Activated CD8-positive, alpha-beta T cell treated with anti-CD3 and anti-CD28 coated beads, Interleukin-2, amount 10 ng/mL, durations not matched to agents 7 days and 5 days (primary cell): ENCODE measurements around the gene HCFC1. TPM values are rescaled to one million over a fixed set of nuclear protein-coding genes. Genes with fewer than 3 reads are reported as not detected.

Experiments used
- ATAC-seq: fragments of 150-1000 bp; cut with Tn5 transposase; one replicate; pipeline ENCODE4 v1.10.0; 2021; ENCODE audit warnings: moderate library complexity
- CTCF ChIA-PET: fragments of 350-600 bp; sonication (Branson Sonifier 250); formaldehyde crosslinking; loops from one replicate; lab custom pipeline; 2021; ENCODE audit warnings: antibody characterized with exemption; lab: Charles Lee
- POLR2A ChIA-PET: fragments of 350-600 bp; sonication (Branson Sonifier 250); formaldehyde crosslinking; loops from one replicate; lab custom pipeline; 2021; ENCODE audit warnings: antibody characterized with exemption; lab: Charles Lee
- DNase-seq: peaks from one replicate; pipeline ENCODE4 v3.0.0-alpha.2; 2020
- H3K27ac Mint-ChIP-seq: one replicate; pipeline ENCODE4 v1.8.0; 2021; ENCODE audit warnings: mild to moderate bottlenecking, mixed read lengths
- H3K27me3 Mint-ChIP-seq: one replicate; pipeline ENCODE4 v1.8.0; 2021; ENCODE audit warnings: low read depth, mixed read lengths
- H3K36me3 Mint-ChIP-seq: one replicate; pipeline ENCODE4 v1.8.0; 2021; ENCODE audit warnings: low read depth, mixed read lengths
- H3K4me1 Mint-ChIP-seq: one replicate; pipeline ENCODE4 v1.8.0; 2021; ENCODE audit warnings: low read depth, mixed read lengths
- H3K4me3 Mint-ChIP-seq: one replicate; pipeline ENCODE4 v1.8.0; 2021; ENCODE audit warnings: mild to moderate bottlenecking, mixed read lengths
- H3K9me3 Mint-ChIP-seq: one replicate; pipeline ENCODE4 v1.8.0; 2022; ENCODE audit warnings: mixed read lengths; ENCODE audit not compliant: insufficient read depth
- total RNA-seq, 2 experiments: library from RNA; stranded (reverse); gene quantifications; one replicate each; pipeline ENCODE4 v1.2.3, GENCODE V29; 2021

Gene HCFC1
- 100 to 1,000 TPM; 141 to 146 TPM for total RNA-seq

DNA sequence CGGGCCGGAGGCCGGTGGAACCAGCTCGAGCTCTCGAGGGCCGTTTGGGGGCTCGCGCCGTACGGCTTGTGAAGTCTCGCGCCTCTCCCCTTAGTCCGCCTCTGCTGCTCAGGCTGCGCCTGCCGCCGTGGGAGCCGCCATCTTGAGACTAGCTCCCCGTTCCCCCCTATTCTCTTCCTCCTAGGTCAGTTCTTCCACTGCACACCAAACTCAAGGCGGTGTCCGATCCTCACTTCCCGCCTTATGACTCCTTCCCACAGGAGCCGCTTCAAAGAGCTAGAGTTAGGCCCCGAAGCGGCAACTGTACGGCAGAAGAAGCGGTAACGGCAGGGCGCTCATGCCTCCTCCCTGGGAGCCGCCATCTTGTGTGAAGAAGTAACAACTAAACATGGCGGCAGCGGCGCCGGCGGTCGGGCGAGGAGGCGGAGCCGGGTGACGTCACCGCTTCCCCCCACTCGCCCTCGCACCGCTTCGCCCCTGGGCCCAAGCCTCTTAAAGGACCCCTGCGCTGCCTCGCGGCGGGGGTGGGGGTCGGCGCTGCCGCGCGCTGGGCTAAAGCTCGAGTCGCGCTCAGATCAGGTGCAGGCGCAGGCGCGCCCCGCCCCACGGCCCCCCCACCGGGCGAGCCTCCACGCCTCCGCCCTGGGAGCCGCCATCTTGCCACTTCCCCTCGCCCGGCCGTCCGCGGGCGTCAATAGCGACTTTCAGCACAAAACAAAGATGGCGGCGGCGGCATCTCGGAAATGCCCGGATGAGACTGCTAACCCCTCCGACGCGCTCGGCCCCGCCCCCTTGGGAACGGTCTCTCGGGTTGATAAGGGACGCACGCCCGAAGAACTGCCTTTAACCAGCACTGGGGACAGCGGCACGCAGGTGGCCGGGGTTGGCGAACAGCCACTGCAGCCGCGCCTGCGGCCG lies at the start of gene HCFC1:
HCFC1 (minus strand) TSS at position 369 of the 918 bp plus-strand sequence. CDS start 978 bp downstream, outside the sequence.
- peaks cover 44% of the 10 kb centered on the region for H3K36me3 Mint-ChIP-seq
- POLR2A ChIA-PET, result interaction anchor here (1.0 to 9.0 kb wide), 7 partner anchors 12 to 440 kb away, joined by 3 to 117 read pairs (median 6); partner anchors contain the start of gene ARHGAP4
- peak within 1 kb of the TSS; percentile 100 for H3K27ac Mint-ChIP-seq
- CTCF ChIA-PET, result interaction anchor here (1.0 to 7.0 kb wide), 6 partner anchors 9 to 47 kb away, joined by 4 to 37 read pairs (median 5); partner anchors contain the start of gene ARHGAP4
- H3K9me3 Mint-ChIP-seq, result no peaks in the 10 kb centered on the region
- H3K4me1 Mint-ChIP-seq, result peaks cover 32% of the 10 kb centered on the region
- peak within 1 kb of the TSS; percentile 100 for H3K4me3 Mint-ChIP-seq
- peak; percentile 38 for ATAC-seq
- DNase-seq, result peak; percentile 92
- H3K27me3 Mint-ChIP-seq, result no peaks in the 10 kb centered on the region

DNA sequence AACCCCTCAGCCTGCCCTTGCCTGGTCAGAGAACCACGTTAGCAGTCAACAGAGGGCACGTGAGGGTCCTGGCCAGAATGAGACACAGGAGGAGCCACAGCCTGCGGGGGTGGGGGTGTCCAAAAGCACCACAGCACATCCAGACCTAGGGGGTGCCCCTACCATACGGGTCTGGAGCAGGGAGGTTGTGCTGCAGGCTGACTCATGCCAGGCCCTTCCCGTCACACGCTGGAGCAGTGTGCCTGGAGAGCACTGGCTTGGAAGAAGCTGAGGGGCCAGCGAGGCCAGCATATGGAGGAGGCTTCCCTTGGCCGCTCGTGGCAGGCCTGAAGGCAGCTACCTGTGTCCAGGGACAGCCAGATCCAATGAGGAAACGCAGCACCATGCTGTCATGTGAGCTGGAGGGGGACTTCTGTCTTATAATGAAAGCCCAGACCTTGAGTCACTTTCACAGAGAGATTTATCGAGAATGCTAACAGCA lies 49.6 kb upstream of the HCFC1 start:
- POLR2A ChIA-PET, result interaction anchor here (1.1 to 1.2 kb wide), 4 partner anchors 48 to 96 kb away, joined by 3 to 6 read pairs (median 4); partner anchors contain the start of genes HCFC1 and TMEM187
- Mint-ChIP-seq H3K4me3 (no peak overlapping the region), H3K36me3 (peaks cover 21% of the 10 kb centered on the region), H3K27me3 (no peaks in the 10 kb centered on the region), H3K27ac (peak overlapping the region; percentile 93), H3K9me3 (no peaks in the 10 kb centered on the region), H3K4me1 (peaks cover 10% of the 10 kb centered on the region)
- DNase-seq (no peak), ATAC-seq (no peak)
- CTCF ChIA-PET, result interaction anchor here (1.3 kb wide), 2 partner anchors 15 to 30 kb away, joined by 4 read pairs; no protein-coding TSS in a partner anchor

DNA sequence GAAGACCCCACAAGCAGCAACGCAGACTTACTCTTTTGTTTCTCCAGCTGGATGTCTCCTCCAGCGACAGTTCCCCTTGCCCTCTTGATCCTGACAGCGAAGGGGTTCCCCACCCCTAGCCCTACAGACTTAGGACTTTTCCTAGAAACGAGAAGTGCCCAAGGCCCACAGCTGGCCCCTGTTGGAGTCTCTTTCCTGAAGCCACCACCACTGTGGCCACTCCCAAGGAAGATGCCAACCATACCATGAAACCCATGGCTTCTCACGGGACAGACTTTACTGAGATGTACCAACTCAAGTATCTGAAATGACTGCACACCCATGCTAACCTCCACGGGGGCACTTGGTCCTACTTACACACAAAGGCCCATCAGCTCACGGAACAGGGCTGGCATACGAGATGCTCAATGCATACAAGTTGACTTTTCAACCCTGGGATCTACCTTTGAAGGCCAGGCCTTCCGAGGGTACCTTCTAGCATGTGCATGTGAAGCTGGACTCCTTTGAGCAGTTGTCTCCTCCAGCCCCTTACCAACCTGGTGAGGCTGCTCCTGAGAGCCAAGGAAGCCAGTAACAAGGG lies 49.0 kb upstream of the HCFC1 start:
- ChIA-PET CTCF (interaction anchor here (1.2 to 1.6 kb wide), 4 partner anchors 16 to 72 kb away, joined by 4 to 5 read pairs (median 4); no protein-coding TSS in a partner anchor), POLR2A (interaction anchor here (0.8 to 2.8 kb wide), 7 partner anchors 9 to 96 kb away, joined by 3 to 11 read pairs (median 4); partner anchors contain the start of genes ARHGAP4, HCFC1 and TMEM187)
- Mint-ChIP-seq H3K27me3 (no peaks in the 10 kb centered on the region), H3K9me3 (no peaks in the 10 kb centered on the region), H3K36me3 (peaks cover 26% of the 10 kb centered on the region), H3K4me1 (peaks cover 15% of the 10 kb centered on the region), H3K27ac (peak overlapping the region; percentile 93), H3K4me3 (peak overlapping the region; percentile 87)
- DNase-seq (no peak), ATAC-seq (no peak)

DNA sequence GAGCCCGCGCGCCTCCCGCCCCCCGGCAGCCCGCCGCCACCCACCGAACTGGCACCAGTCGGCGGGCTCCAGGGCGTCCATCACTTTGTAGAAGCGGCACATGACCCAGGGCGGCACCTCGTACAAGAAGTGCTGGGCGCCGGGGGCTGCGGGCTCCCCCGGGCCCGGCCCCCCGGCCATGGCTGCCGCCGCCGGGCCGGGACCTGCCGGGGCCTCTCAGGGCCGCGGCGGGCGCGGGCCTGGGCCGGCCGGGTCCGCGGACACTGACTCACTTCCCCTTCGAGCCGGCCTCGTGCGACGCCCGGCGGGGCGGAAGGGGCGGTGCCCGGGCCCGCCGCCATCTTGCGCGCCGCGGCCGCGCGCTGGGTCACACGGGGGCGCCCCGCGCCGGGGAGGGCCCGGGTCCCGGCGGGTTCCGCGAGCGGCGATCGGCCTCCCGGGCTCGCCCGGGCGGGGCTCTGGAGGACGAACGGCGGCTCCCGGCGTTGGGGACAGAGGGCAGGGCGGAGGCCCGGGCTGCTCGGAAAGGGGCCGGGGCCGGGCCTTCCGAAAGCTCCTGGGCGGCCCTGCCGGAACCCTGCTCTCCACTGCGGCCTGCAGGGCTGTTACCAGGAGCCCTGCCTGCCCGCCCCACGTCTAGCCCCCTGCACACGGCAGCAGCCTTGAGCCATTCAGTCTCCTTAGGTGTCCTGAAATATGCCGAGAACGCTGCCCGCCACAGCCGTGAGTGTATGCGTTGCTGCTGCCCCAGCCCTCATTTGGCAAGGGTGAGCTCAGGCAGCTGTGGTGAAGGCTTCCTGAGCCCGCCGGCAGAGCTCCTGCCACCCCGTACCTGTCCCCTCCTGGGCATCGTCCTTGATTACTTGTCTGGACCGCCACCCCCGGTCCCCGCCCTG lies 48.3 kb upstream of the HCFC1 start, which contains the start of gene IRAK1:
IRAK1 (minus strand) TSS at position 270 of the 896 bp plus-strand sequence; CDS start at position 180, 90 bp downstream.
- H3K27me3 Mint-ChIP-seq, result no peaks in the 10 kb centered on the region
- ATAC-seq, result peak; percentile 83
- peaks cover 31% of the 10 kb centered on the region for H3K36me3 Mint-ChIP-seq
- H3K4me1 Mint-ChIP-seq, result peaks cover 21% of the 10 kb centered on the region
- peak within 1 kb of the TSS; percentile 87 for H3K4me3 Mint-ChIP-seq
- no peaks in the 10 kb centered on the region for H3K9me3 Mint-ChIP-seq
- ChIA-PET CTCF (interaction anchor here (1.2 to 1.6 kb wide), 4 partner anchors 17 to 73 kb away, joined by 4 to 5 read pairs (median 4); no protein-coding TSS in a partner anchor), POLR2A (interaction anchor here (0.8 to 2.8 kb wide), 7 partner anchors 10 to 95 kb away, joined by 3 to 11 read pairs (median 4); partner anchors contain the start of genes ARHGAP4, HCFC1 and TMEM187)
- H3K27ac Mint-ChIP-seq, result peak within 1 kb of the TSS; percentile 93
- DNase-seq, result peak; percentile 53

DNA sequence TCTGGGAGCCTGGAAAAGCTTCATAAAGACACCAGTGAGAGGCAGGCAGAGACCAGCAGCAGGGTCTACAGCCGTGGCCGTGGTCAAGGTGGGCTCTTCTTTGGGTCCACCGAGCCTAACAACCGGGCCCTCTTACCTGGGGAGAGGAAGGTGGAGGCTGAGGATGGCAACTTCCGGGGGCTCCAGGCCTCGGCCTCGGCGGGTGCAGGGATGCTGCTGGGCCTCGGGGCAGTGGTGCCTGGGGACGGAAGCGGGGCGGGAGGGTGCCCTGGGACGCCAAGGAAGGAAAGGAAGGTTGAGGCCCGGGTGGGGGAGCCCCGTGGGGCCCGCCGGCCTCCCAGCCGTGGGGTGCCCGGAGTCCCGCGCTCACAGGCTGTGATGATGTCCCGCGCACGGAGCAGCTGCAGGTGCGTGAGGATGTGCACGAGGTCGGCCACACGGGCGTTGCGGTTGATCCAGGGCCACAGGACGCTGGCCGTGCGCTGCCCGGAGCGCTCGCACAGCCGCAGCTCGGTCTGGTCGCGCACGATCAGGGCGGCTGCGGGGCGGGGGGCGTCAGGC lies 47.5 kb upstream of the HCFC1 start:
- ChIA-PET POLR2A (interaction anchor here (1.5 to 2.8 kb wide), 2 partner anchors 34 to 48 kb away, joined by 8 to 11 read pairs; partner anchors contain the start of genes HCFC1 and TMEM187), CTCF (interaction anchor here (1.0 to 1.6 kb wide), 2 partner anchors 22 to 27 kb away, joined by 3 to 4 read pairs; no protein-coding TSS in a partner anchor)
- ATAC-seq (peak; percentile 17), DNase-seq (peak; percentile 38)
- no peaks in the 10 kb centered on the region for H3K27me3 Mint-ChIP-seq
- peak overlapping the region; percentile 83 for H3K4me3 Mint-ChIP-seq
- peaks cover 36% of the 10 kb centered on the region for H3K36me3 Mint-ChIP-seq
- no peaks in the 10 kb centered on the region for H3K9me3 Mint-ChIP-seq
- H3K4me1 Mint-ChIP-seq, result peaks cover 25% of the 10 kb centered on the region
- H3K27ac Mint-ChIP-seq, result peak overlapping the region; percentile 87

DNA sequence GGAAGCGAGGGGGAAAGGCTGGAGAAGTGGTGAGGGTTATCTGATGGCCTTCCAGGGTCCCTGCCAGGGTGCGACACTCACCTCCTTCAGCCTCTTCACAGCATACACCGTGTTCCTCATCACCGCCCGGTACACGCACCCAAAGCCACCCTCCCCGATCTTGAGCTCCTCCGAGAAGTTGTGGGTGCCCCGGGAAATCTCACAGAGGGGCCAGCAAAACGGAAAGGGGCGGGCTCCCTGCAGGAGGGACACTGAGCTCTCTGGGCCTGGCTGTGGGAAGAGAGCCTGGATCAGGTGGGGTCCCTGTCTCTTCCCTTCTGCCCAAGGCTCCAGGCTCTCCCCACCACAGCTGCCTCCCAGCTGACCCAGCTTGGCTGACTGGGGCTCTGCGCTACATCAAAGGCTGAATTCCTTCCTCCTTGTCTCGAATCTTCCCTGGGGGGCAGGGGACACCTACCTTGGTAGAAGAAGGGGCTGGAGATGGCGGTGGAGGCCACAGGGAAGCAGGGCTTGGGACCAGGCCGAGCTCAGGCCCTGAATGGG lies 47.0 kb upstream of the HCFC1 start:
- Mint-ChIP-seq H3K27me3 (no peaks in the 10 kb centered on the region), H3K36me3 (peaks cover 37% of the 10 kb centered on the region), H3K27ac (peak overlapping the region; percentile 87), H3K4me3 (peak overlapping the region; percentile 83), H3K4me1 (peaks cover 27% of the 10 kb centered on the region), H3K9me3 (no peaks in the 10 kb centered on the region)
- ChIA-PET POLR2A (interaction anchor here (1.5 to 2.8 kb wide), 2 partner anchors 33 to 47 kb away, joined by 8 to 11 read pairs; partner anchors contain the start of genes HCFC1 and TMEM187), CTCF (interaction anchor here (0.6 to 1.0 kb wide), 2 partner anchors 23 to 45 kb away, joined by 3 read pairs; no protein-coding TSS in a partner anchor)
- no peak for DNase-seq
- ATAC-seq, result no peak

DNA sequence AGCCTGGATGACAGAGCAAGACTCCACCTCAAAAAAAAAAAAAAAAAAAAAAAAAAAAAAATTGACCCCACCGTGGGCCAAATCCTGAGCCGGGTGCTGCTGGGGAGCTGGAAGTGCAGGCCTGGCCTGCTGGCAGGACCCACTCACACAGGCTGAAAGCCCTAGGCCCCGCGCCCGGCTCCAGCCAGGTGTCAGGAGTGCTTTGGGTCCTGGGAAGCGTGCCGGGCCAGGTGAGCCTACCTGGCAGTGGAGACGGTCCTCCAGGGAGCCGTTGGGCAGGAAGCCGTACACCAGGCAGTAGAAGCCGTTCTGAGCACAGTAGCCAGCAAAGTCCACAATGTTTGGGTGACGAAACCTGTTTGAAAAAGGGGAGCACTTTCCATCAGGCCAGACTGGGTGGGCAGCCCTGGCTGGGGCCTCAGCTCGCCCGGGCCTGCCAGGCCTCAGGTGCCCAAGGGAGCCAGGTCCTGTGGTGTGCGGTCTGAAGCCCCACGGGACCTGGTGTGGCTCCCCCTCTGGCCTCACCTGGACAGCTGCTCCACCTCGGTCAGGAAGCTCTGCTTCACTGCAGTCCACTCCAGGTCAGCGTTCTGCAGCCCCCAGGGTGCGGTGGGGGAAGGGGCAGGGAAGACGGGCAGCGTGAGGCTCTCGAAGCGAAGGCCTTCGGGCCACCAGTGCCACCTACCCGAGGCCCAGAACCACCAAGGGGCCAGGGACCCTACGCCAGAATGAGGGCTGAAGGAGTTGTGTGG lies 46.3 kb upstream of the HCFC1 start:
- Mint-ChIP-seq H3K27ac (peak overlapping the region; percentile 87), H3K9me3 (no peaks in the 10 kb centered on the region), H3K4me3 (peak overlapping the region; percentile 83), H3K36me3 (peaks cover 40% of the 10 kb centered on the region), H3K27me3 (no peaks in the 10 kb centered on the region), H3K4me1 (peaks cover 27% of the 10 kb centered on the region)
- no peak for ATAC-seq
- ChIA-PET POLR2A (interaction anchor here (1.5 to 2.8 kb wide), 2 partner anchors 32 to 46 kb away, joined by 8 to 11 read pairs; partner anchors contain the start of genes HCFC1 and TMEM187), CTCF (interaction anchor here (0.6 kb wide), 1 partner anchor 44 kb away, joined by 3 read pairs; no protein-coding TSS in a partner anchor)
- DNase-seq, result no peak

DNA sequence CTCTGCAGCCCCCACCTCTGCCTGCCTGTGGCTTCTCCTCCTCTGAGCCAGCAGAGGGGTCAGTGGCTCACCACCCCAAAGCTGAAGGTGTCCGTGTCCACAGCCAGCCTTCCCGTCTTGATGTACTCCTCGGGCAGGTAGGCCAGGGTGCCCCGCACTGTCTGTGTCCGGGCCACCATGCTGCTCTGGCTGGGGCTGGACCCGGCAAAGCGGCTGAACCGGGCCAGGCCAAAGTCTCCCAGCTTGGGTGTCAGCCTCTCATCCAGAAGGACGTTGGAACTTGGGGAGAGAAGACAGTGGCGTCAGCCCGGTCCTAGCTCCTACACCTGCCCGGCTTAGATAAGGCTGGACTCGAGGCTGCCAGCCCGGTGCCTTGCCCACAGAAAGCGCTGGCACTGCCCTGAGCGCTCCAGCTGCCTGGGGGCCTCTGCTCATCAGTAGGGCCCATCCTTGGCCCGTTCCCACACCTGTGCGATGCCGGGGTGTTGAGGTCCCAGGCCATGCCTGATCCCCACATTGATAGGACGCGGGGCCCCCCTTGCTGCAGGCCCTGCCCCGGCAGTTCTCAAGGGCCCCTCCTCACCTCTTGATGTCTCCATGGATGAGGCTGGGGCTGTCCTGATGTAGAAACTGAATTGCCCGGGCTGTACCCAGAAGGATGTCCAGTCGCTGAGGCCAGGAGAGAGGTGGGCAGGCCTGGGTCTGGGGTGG lies 44.9 kb upstream of the HCFC1 start:
- H3K27ac Mint-ChIP-seq, result no peak overlapping the region
- no peaks in the 10 kb centered on the region for H3K9me3 Mint-ChIP-seq
- H3K27me3 Mint-ChIP-seq, result no peaks in the 10 kb centered on the region
- ChIA-PET POLR2A (no interaction called here), CTCF (no interaction called here)
- H3K36me3 Mint-ChIP-seq, result peaks cover 46% of the 10 kb centered on the region
- ATAC-seq, result no peak
- H3K4me1 Mint-ChIP-seq, result peaks cover 27% of the 10 kb centered on the region
- H3K4me3 Mint-ChIP-seq, result no peak overlapping the region
- DNase-seq, result no peak
